Panc1 (cell line): ENCODE measurements around the gene RNF149. TPM values are rescaled to one million over a fixed set of nuclear protein-coding genes. Genes with fewer than 3 reads are reported as not detected.

Experiments used
- ATAC-seq: fragments of 200-7000 bp; cut with Tn5 transposase; 2 replicates; pipeline ENCODE4 v1.9.1; 2020; ENCODE audit warnings: mild to moderate bottlenecking, moderate library complexity
- BruUV-seq: library from RNA; stranded (reverse); fragments of 400-500 nt; replicated peaks from 2 replicates; lab custom pipeline; 2021; lab: Mats Ljungman, UMichigan
- CTCF ChIA-PET: fragments of 300-600 bp; sonication (Branson Sonifier 250); formaldehyde crosslinking; loops from one replicate; lab custom pipeline; 2022; ENCODE audit warnings: antibody characterized with exemption; lab: Charles Lee
- POLR2A ChIA-PET: fragments of 300-600 bp; sonication (Branson Sonifier 250); formaldehyde crosslinking; loops from one replicate; lab custom pipeline; 2022; ENCODE audit warnings: antibody characterized with exemption; lab: Charles Lee
- DNase-seq: peaks from one replicate; pipeline ENCODE4 v3.0.0-alpha.2; 2010; ENCODE audit warnings: low read depth, low spot score
- H3K27ac ChIP-seq: 2 replicates; pipeline ENCODE4 v1.5.1; 2011; ENCODE audit warnings: mild to moderate bottlenecking, low read length, inconsistent platforms
- H3K27me3 ChIP-seq: fragments of 200-500 bp; sonication (Bioruptor generic); 2 replicates; pipeline ENCODE4 v1.6.0; 2014; ENCODE audit warnings: low read length, inconsistent platforms; ENCODE audit not compliant: control insufficient read depth, insufficient read depth
- H3K36me3 ChIP-seq: fragments of 200-500 bp; sonication (Bioruptor generic); 2 replicates; pipeline ENCODE4 v1.5.1; 2014; ENCODE audit warnings: inconsistent platforms, mild to moderate bottlenecking, low read length, moderate library complexity; ENCODE audit not compliant: control insufficient read depth, insufficient read depth
- H3K4me1 ChIP-seq: 2 replicates; pipeline ENCODE4 v1.5.1; 2011; ENCODE audit warnings: inconsistent platforms, mild to moderate bottlenecking, low read length, moderate library complexity; ENCODE audit not compliant: control insufficient read depth, insufficient read depth
- H3K4me3 ChIP-seq, 2 experiments: 2 replicates each; pipeline ENCODE4 v1.5.1; 2011 to 2012; ENCODE audit warnings: low read depth in 2 of 2, low read length in 2 of 2, mild to moderate bottlenecking in 2 of 2, inconsistent platforms in 1 of 2, moderate library complexity in 1 of 2
- H3K9me3 ChIP-seq: fragments of 200-500 bp; sonication (Bioruptor generic); 2 replicates; pipeline ENCODE4 v1.5.1; 2014; ENCODE audit warnings: low read depth, mild to moderate bottlenecking, inconsistent platforms, low read length, moderate library complexity; ENCODE audit not compliant: control insufficient read depth, insufficient read depth
- POLR2AphosphoS5 ChIP-seq: IDR thresholded peaks from 2 replicates; pipeline ENCODE4 v1.6.1; 2012; ENCODE audit warnings: mild to moderate bottlenecking, low read depth, low read length, moderate library complexity
- SIN3A ChIP-seq: IDR thresholded peaks from 2 replicates; pipeline ENCODE4 v1.6.1; 2012; ENCODE audit warnings: low read depth, mild to moderate bottlenecking, low read length, moderate library complexity, borderline replicate concordance; ENCODE audit not compliant: insufficient read depth
- TCF7L2 ChIP-seq: IDR thresholded peaks from 2 replicates; pipeline ENCODE4 v1.6.1; 2011; ENCODE audit warnings: mild to moderate bottlenecking, low read depth, low read length, inconsistent platforms
- in situ Hi-C: cut with HindIII; loops from 2 replicates; pipeline ENCODE4 v1.10.0; 2016; ENCODE audit warnings: low sequenced_read_pairs, low pct_unique_long_range_greater_than_20kb
- intact Hi-C: fragments of 100-400 bp; cut with micrococcal nuclease; formaldehyde crosslinking; loops from one replicate; pipeline ENCODE4 v1.10.0; 2022; ENCODE audit not compliant: unreplicated experiment
- total RNA-seq: library from RNA; stranded (reverse); gene quantifications from one replicate; pipeline ENCODE4 v1.2.1, GENCODE V29; 2021; ENCODE audit not compliant: unreplicated experiment
- TF ChIP-seq, protein P1 (sequence below): fragments of 450-650 bp; IDR thresholded peaks from 2 replicates; pipeline ENCODE4 v1.5.1; 2017; ENCODE audit warnings: mild to moderate bottlenecking
- TF ChIP-seq, protein P2 (sequence below), 2 experiments: IDR thresholded peaks; 2 replicates each; pipeline ENCODE4 v1.6.1; 2011 to 2012; ENCODE audit warnings: low read depth in 2 of 2, control low read depth in 1 of 2, low read length in 1 of 2, mild to moderate bottlenecking in 1 of 2, moderate library complexity in 1 of 2; ENCODE audit not compliant: insufficient read depth in 1 of 2

Gene RNF149
- total RNA-seq, 1 experiment from 2014 or later, result 29.9 TPM

DNA sequence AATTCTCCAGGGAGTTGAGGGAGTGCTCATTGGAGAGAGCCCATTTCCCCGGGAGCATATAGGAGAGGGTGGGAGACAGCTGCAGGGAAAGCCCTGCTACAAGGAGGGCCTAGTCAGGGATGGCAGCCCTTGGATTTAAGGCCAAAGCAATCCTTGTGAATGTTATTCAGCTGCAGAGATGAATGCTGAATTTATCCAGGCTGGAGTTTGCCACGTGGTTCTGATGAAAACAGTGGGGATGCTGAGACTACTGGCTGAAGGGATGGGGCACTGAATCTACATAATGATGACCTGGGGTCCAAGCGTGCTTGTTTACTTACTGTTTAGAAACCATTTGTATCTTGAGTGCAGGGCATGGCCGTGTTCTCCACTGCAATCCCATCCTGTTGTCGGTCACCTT is 35.6 kb upstream of the RNF149 start:
- Histone ChIP-seq H3K27me3 (no peaks in the 10 kb centered on the region), H3K4me3 (no peak overlapping the region), H3K36me3 (no peaks in the 10 kb centered on the region), H3K4me1 (no peaks in the 10 kb centered on the region; the same call in 1 of the 2 replicates), H3K27ac (no peak overlapping the region), H3K9me3 (no peaks in the 10 kb centered on the region)
- ChIA-PET POLR2A (no interaction called here), CTCF (no interaction called here)
- in situ Hi-C loops, result no loop called here
- TF ChIP-seq, protein P1, sequence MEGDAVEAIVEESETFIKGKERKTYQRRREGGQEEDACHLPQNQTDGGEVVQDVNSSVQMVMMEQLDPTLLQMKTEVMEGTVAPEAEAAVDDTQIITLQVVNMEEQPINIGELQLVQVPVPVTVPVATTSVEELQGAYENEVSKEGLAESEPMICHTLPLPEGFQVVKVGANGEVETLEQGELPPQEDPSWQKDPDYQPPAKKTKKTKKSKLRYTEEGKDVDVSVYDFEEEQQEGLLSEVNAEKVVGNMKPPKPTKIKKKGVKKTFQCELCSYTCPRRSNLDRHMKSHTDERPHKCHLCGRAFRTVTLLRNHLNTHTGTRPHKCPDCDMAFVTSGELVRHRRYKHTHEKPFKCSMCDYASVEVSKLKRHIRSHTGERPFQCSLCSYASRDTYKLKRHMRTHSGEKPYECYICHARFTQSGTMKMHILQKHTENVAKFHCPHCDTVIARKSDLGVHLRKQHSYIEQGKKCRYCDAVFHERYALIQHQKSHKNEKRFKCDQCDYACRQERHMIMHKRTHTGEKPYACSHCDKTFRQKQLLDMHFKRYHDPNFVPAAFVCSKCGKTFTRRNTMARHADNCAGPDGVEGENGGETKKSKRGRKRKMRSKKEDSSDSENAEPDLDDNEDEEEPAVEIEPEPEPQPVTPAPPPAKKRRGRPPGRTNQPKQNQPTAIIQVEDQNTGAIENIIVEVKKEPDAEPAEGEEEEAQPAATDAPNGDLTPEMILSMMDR, result no peak
- no peak for TF ChIP-seq SIN3A
- TF ChIP-seq, protein P2, sequence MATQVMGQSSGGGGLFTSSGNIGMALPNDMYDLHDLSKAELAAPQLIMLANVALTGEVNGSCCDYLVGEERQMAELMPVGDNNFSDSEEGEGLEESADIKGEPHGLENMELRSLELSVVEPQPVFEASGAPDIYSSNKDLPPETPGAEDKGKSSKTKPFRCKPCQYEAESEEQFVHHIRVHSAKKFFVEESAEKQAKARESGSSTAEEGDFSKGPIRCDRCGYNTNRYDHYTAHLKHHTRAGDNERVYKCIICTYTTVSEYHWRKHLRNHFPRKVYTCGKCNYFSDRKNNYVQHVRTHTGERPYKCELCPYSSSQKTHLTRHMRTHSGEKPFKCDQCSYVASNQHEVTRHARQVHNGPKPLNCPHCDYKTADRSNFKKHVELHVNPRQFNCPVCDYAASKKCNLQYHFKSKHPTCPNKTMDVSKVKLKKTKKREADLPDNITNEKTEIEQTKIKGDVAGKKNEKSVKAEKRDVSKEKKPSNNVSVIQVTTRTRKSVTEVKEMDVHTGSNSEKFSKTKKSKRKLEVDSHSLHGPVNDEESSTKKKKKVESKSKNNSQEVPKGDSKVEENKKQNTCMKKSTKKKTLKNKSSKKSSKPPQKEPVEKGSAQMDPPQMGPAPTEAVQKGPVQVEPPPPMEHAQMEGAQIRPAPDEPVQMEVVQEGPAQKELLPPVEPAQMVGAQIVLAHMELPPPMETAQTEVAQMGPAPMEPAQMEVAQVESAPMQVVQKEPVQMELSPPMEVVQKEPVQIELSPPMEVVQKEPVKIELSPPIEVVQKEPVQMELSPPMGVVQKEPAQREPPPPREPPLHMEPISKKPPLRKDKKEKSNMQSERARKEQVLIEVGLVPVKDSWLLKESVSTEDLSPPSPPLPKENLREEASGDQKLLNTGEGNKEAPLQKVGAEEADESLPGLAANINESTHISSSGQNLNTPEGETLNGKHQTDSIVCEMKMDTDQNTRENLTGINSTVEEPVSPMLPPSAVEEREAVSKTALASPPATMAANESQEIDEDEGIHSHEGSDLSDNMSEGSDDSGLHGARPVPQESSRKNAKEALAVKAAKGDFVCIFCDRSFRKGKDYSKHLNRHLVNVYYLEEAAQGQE (IDR thresholded peaks at IDR 0.05; ENCODE audit: insufficient read depth in 1 of 2, low read depth in 2 of 2, low read length in 1 of 2), result no peak
- no peak for TF ChIP-seq POLR2AphosphoS5
- TF ChIP-seq TCF7L2, result no peak
- DNase-seq (no peak), ATAC-seq (no peak)
- BruUV-seq, result no TSS peak
- intact Hi-C loops, result no loop called here

DNA sequence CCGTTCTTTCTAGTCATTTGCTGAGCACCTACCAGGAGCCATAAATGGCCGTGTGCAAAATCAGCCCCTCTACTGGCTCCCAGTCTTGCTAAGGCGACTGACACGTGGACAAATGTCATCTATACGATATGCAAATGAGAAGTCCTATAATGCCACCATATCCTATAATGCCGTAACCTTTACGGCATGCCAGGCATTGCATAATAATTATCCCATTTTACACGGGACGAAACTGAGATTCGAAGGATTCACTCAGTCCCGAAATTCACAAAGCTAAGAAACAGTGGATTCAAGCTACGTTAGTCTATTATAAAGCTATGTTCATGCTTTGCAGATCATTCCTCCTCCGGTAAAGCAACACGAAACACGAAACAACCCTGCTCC is 34.1 kb upstream of the RNF149 start:
- ChIA-PET CTCF (interaction anchor here (0.9 to 1.2 kb wide), 7 partner anchors 9 to 898 kb away, joined by 3 to 8 read pairs (median 4); no protein-coding TSS in a partner anchor), POLR2A (no interaction called here)
- no peaks in the 10 kb centered on the region; the same call in 1 of the 2 replicates for H3K4me1 ChIP-seq
- no peak for DNase-seq
- TF ChIP-seq, protein P1, result no peak
- no peak for TF ChIP-seq POLR2AphosphoS5
- TF ChIP-seq TCF7L2, result no peak
- no peak for TF ChIP-seq SIN3A
- TF ChIP-seq, protein P2 (IDR thresholded peaks at IDR 0.05; ENCODE audit: insufficient read depth in 1 of 2, low read depth in 2 of 2, low read length in 1 of 2), result no peak
- no peaks in the 10 kb centered on the region for H3K36me3 ChIP-seq
- no peaks in the 10 kb centered on the region for H3K9me3 ChIP-seq
- intact Hi-C loops, result no loop called here
- no peaks in the 10 kb centered on the region for H3K27me3 ChIP-seq
- in situ Hi-C loops, result no loop called here
- BruUV-seq, result no TSS peak
- ATAC-seq, result no peak
- H3K4me3 ChIP-seq, result no peak overlapping the region
- no peak overlapping the region for H3K27ac ChIP-seq
